ENCODE results near the gene XYLT1. TPM values are rescaled to one million over a fixed set of nuclear protein-coding genes. Genes with fewer than 3 reads are reported as not detected.

XYLT1 gene
- total and polyA plus RNA-seq, 9 of the 15 experiments (the other 6 are each of a cell fraction or from before 2014, with no cell fraction given) = 0.03 to 0.09 (median 0.08) TPM; not detected in 6

DNA sequence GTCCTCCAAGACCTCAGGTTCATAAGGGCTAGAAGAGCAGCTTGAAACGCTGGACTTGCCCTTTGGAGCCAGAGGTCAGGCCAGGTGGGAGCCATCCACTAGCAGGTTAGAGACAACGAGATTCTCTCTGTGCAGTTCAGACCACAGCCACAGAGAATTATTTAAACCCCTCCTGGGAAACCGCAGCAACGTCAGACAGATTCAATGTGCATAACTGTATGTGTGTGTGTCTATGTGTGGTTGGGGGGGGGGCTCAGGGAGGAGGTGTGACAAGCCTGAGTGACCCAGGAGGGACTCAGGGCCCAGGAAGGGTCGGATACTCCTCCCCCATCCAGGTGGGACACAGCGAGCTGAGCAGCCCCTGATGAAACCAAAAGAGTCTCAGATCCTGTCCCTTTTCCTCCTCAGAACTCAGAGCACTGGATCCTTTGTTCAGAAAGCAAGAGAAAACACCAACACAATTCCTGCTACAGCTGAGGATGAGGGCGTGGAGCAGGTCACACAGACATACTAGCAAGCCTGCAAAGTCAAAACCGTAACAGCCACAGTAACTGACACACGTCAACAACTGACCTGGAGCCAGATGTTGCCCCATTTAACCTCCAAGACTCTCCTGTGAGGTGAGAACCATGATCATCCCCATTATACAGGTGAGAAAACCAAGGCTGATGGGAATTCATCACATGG is 66.8 kb downstream of the XYLT1 start (continued):
- TF ChIP-seq RREB1 (CRISPR knock-in tag; IDR thresholded peaks at IDR 0.05) = no peak
- TF ChIP-seq PPARD (CRISPR knock-in tag; IDR thresholded peaks at IDR 0.05) = no peak

DNA sequence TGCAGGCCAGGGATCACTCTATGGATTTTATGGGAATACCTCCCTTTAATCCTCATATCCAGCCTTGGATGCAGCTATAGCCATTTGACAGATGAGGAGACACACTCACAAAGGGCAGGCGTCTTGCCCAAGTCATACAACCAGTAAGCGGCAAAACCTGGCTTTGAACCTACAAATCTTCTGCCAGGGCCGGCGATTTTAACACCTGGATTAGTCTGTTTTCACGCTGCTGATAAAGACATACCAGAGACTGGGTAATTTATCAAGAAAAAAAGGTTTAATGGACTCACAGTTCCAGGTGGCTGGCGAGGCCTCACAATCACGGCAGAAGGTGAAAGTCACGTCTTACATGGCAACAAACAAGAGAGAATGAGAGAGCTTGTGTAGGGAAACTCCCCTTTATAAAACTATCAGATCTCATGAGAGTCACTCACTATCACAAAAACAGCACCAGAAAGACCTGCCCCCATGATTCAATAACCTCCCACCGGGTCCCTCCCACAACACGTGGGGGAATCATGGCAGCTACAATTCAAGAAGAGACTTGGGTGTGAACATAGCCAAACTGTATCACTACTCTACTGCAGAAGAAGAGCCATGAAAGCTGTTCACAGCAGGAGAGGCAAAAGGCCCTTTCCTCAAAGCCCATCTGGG is 67.5 kb downstream of the XYLT1 start:
- H3K36me3 ChIP-seq (ENCODE audit: control insufficient read depth, insufficient read depth, low read length) = no peaks in the 10 kb centered on the region
- H3K27ac ChIP-seq (ENCODE audit: extremely low read depth, low read depth, low read length) = no peak overlapping the region
- no TSS peak for BruUV-seq (replicated peaks)
- no peaks in the 10 kb centered on the region for H3K9me3 ChIP-seq (replicated peaks; ENCODE audit: control insufficient read depth, insufficient read depth, low read depth, low read length)
- no peaks in the 10 kb centered on the region for H3K4me1 ChIP-seq (replicated peaks in 1 of 2; ENCODE audit: control insufficient read depth in 2 of 2, insufficient read depth in 2 of 2, low read length in 2 of 2)
- WGBS (ENCODE audit: insufficient coverage, low coverage, missing lambda C conversion rate) = 2% methylated on average over 10 of the region's 10 CpGs
- peaks cover 2 to 37% of the 10 kb centered on the region in 2 experiments; a peak in 3 of 5 replicates for H3K27me3 ChIP-seq (ENCODE audit: control insufficient read depth in 2 of 2, insufficient read depth in 2 of 2, low read length in 2 of 2)
- DNase-seq (ENCODE audit: extremely low read depth in 1 of 4, low spot score in 3 of 4) (no peak), FAIRE-seq (no peak), ATAC-seq (no peak)
- H3K9ac ChIP-seq (ENCODE audit: insufficient read depth in 1 of 2, low read depth in 2 of 2, low read length in 2 of 2) = no peak overlapping the region
- H2AFZ ChIP-seq (ENCODE audit: low read depth, low read length) = no peak overlapping the region
- in situ Hi-C loops (cut with MboI) = no loop called here
- H3K4me2 ChIP-seq (ENCODE audit: insufficient read depth, low read length) = no peak overlapping the region
- H3K4me3 ChIP-seq = no peak overlapping the region
- H4K20me1 ChIP-seq (replicated peaks; ENCODE audit: control insufficient read depth, insufficient read depth, low read length) = no peaks in the 10 kb centered on the region
- CTCF ChIA-PET (ENCODE audit: low intra/inter-chr PET ratio) = no interaction called here
- H3K79me2 ChIP-seq (ENCODE audit: control insufficient read depth, insufficient read depth, low read length) = no peaks in the 10 kb centered on the region
- no peaks in the 10 kb centered on the region for H3K9me1 ChIP-seq (ENCODE audit: control insufficient read depth, insufficient read depth, low read length)
- intact Hi-C loops (cut with micrococcal nuclease) = no loop called here
- POLR2A ChIA-PET = no interaction called here
- TF ChIP-seq ERF (CRISPR knock-in tag; IDR thresholded peaks at IDR 0.05) = no peak
- no peak for TF ChIP-seq RCOR1 (IDR thresholded peaks at IDR 0.05; ENCODE audit: borderline replicate concordance in 1 of 2, low read depth in 2 of 2, low read length in 2 of 2)
- no peak for TF ChIP-seq SMAD3 (CRISPR knock-in tag; conservative IDR thresholded peaks at IDR 0.05)
- TF ChIP-seq, protein P1, sequence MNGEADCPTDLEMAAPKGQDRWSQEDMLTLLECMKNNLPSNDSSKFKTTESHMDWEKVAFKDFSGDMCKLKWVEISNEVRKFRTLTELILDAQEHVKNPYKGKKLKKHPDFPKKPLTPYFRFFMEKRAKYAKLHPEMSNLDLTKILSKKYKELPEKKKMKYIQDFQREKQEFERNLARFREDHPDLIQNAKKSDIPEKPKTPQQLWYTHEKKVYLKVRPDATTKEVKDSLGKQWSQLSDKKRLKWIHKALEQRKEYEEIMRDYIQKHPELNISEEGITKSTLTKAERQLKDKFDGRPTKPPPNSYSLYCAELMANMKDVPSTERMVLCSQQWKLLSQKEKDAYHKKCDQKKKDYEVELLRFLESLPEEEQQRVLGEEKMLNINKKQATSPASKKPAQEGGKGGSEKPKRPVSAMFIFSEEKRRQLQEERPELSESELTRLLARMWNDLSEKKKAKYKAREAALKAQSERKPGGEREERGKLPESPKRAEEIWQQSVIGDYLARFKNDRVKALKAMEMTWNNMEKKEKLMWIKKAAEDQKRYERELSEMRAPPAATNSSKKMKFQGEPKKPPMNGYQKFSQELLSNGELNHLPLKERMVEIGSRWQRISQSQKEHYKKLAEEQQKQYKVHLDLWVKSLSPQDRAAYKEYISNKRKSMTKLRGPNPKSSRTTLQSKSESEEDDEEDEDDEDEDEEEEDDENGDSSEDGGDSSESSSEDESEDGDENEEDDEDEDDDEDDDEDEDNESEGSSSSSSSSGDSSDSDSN (IDR thresholded peaks at IDR 0.05; ENCODE audit: borderline replicate concordance in 1 of 2, low read depth in 2 of 2, low read length in 2 of 2) = no peak
- TF ChIP-seq TBP (optimal IDR thresholded peaks at IDR 0.05; ENCODE audit: low read depth, low read length) = no peak
- TF ChIP-seq, protein P2, sequence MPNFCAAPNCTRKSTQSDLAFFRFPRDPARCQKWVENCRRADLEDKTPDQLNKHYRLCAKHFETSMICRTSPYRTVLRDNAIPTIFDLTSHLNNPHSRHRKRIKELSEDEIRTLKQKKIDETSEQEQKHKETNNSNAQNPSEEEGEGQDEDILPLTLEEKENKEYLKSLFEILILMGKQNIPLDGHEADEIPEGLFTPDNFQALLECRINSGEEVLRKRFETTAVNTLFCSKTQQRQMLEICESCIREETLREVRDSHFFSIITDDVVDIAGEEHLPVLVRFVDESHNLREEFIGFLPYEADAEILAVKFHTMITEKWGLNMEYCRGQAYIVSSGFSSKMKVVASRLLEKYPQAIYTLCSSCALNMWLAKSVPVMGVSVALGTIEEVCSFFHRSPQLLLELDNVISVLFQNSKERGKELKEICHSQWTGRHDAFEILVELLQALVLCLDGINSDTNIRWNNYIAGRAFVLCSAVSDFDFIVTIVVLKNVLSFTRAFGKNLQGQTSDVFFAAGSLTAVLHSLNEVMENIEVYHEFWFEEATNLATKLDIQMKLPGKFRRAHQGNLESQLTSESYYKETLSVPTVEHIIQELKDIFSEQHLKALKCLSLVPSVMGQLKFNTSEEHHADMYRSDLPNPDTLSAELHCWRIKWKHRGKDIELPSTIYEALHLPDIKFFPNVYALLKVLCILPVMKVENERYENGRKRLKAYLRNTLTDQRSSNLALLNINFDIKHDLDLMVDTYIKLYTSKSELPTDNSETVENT (CRISPR knock-in tag; IDR thresholded peaks at IDR 0.05) = no peak

All from K562 (cell line).